H1 (cell line): ENCODE measurements around the gene RARA. TPM values are rescaled to one million over a fixed set of nuclear protein-coding genes. Genes with fewer than 3 reads are reported as not detected.
A peak's percentile ranks its signal among the peaks of the same experiment; 100 is the strongest.

ENCODE experiments used
- CTCF ChIA-PET: fragments of 300-600 bp; sonication (Branson Sonifier 250); formaldehyde crosslinking; loops from one replicate; lab custom pipeline; 2021; ENCODE audit not compliant: partially characterized antibody; lab: Charles Lee
- POLR2A ChIA-PET: fragments of 300-600 bp; sonication (Branson Sonifier 250); formaldehyde crosslinking; loops from one replicate; lab custom pipeline; 2021; ENCODE audit warnings: inconsistent platforms; ENCODE audit not compliant: partially characterized antibody; lab: Charles Lee
- DNase-seq, 2 experiments: peaks; one replicate each; pipeline versions ENCODE4 v3.0.0 to v3.0.0-alpha.2; 2010 to 2022; ENCODE audit warnings: low spot score in 2 of 2, low read depth in 1 of 2, mixed read lengths in 1 of 2
- FAIRE-seq: peaks from 2 replicates; lab custom pipeline; 2011; peaks lifted over from hg19 to GRCh38; lab: Jason Lieb, UNC
- H2AFZ ChIP-seq: 2 replicates; pipeline ENCODE4 v1.8.1; 2012; ENCODE audit warnings: low read length, inconsistent platforms
- H2AK5ac ChIP-seq: 2 replicates; pipeline ENCODE4 v1.6.1; 2013; ENCODE audit warnings: low read depth, low read length
- H2BK120ac ChIP-seq: replicated peaks from 2 replicates; pipeline ENCODE3; 2013; ENCODE audit warnings: low read depth, low read length, inconsistent platforms
- H2BK12ac ChIP-seq: 2 replicates; pipeline ENCODE4 v1.6.1; 2013; ENCODE audit warnings: low read depth, low read length
- H2BK15ac ChIP-seq: 2 replicates; pipeline ENCODE4 v1.6.1; 2013; ENCODE audit warnings: low read length
- H2BK20ac ChIP-seq: 2 replicates; pipeline ENCODE4 v1.6.1; 2013; ENCODE audit warnings: low read length
- H2BK5ac ChIP-seq: 2 replicates; pipeline ENCODE4 v1.6.1; 2013; ENCODE audit warnings: low read depth, low read length
- H3K14ac ChIP-seq: 2 replicates; pipeline ENCODE4 v1.6.1; 2013; ENCODE audit warnings: inconsistent platforms; ENCODE audit not compliant: insufficient read length
- H3K18ac ChIP-seq: 2 replicates; pipeline ENCODE4 v1.6.1; 2013; ENCODE audit warnings: low read length; ENCODE audit errors: extremely low read depth
- H3K23ac ChIP-seq: 2 replicates; pipeline ENCODE4 v1.6.1; 2013; ENCODE audit warnings: inconsistent platforms; ENCODE audit not compliant: insufficient read length
- H3K23me2 ChIP-seq: 2 replicates; pipeline ENCODE4 v1.6.1; 2013; ENCODE audit warnings: low read depth, low read length
- H3K27ac ChIP-seq: 2 replicates; pipeline ENCODE4 v1.6.1; 2011; ENCODE audit warnings: low read depth, low read length, inconsistent platforms
- H3K27me3 ChIP-seq, 4 experiments: replicated peaks in 1 of 4; 1 replicate in 1 of 4; 2 replicates in 3 of 4; pipeline versions ENCODE4 v1.6.1 to v1.8.1; 2011 to 2013; ENCODE audit warnings: low read length in 3 of 4, mild to moderate bottlenecking in 3 of 4, inconsistent platforms in 2 of 4, mixed read lengths in 2 of 4, moderate library complexity in 1 of 4; ENCODE audit not compliant: control insufficient read depth in 3 of 4, insufficient read depth in 3 of 4; ENCODE audit errors: extremely low read depth in 1 of 4
- H3K36me3 ChIP-seq, 4 experiments: 2 replicates each; pipeline versions ENCODE4 v1.6.1 to v1.8.1; 2011 to 2013; ENCODE audit warnings: mild to moderate bottlenecking in 4 of 4, low read length in 3 of 4, moderate library complexity in 2 of 4, control low read depth in 1 of 4, inconsistent platforms in 1 of 4; ENCODE audit not compliant: insufficient read depth in 4 of 4, control insufficient read depth in 2 of 4
- H3K4ac ChIP-seq: replicated peaks from 2 replicates; pipeline ENCODE3; 2013; ENCODE audit warnings: low read length, low read depth, mixed read lengths, inconsistent platforms; ENCODE audit not compliant: insufficient read length
- H3K4me1 ChIP-seq, 4 experiments: replicated peaks in 1 of 4; 1 replicate in 1 of 4; 2 replicates in 3 of 4; pipeline versions ENCODE4 v1.6.1 to v1.8.1; 2011 to 2013; ENCODE audit warnings: low read length in 3 of 4, inconsistent platforms in 2 of 4, mixed read lengths in 1 of 4; ENCODE audit not compliant: insufficient read depth in 4 of 4, control insufficient read depth in 3 of 4
- H3K4me2 ChIP-seq, 2 experiments: 2 replicates each; pipeline versions ENCODE4 v1.6.1 to v1.8.1; 2011 to 2013; ENCODE audit warnings: low read depth in 2 of 2, low read length in 2 of 2, control low read depth in 1 of 2, inconsistent platforms in 1 of 2, mild to moderate bottlenecking in 1 of 2; ENCODE audit not compliant: insufficient read depth in 1 of 2
- H3K4me3 ChIP-seq, 4 experiments: fragments of 200-600, 300-600 bp in 1 of 4; sonication (generic), shearing (Covaris generic), sonication (Bioruptor Twin) in 1 of 4; 2 replicates each; pipeline versions ENCODE4 v1.5.1 to v1.8.1; 2011 to 2016; ENCODE audit warnings: low read length in 4 of 4, low read depth in 3 of 4, control low read depth in 2 of 4, inconsistent platforms in 2 of 4, mild to moderate bottlenecking in 2 of 4, mixed read lengths in 1 of 4, moderate library complexity in 1 of 4; ENCODE audit not compliant: insufficient read depth in 2 of 4; ENCODE audit errors: extremely low read depth in 1 of 4
- H3K56ac ChIP-seq: replicated peaks from 2 replicates; pipeline ENCODE3; 2013; ENCODE audit warnings: low read depth, mild to moderate bottlenecking, mixed read lengths, low read length, inconsistent platforms; ENCODE audit not compliant: insufficient read length
- H3K79me1 ChIP-seq: 2 replicates; pipeline ENCODE4 v1.6.1; 2013; ENCODE audit warnings: low read depth, low read length, control low read depth
- H3K79me2 ChIP-seq, 2 experiments: 2 replicates each; pipeline versions ENCODE4 v1.6.1 to v1.8.1; 2012 to 2013; ENCODE audit warnings: low read length in 2 of 2, mild to moderate bottlenecking in 2 of 2, inconsistent platforms in 1 of 2; ENCODE audit not compliant: insufficient read depth in 2 of 2, control insufficient read depth in 1 of 2
- H3K9ac ChIP-seq, 4 experiments: replicated peaks in 1 of 4; 1 replicate in 1 of 4; 2 replicates in 3 of 4; pipeline versions ENCODE4 v1.6.1 to v1.8.1; 2011 to 2013; ENCODE audit warnings: low read depth in 3 of 4, low read length in 3 of 4, control low read depth in 2 of 4, mild to moderate bottlenecking in 2 of 4, moderate library complexity in 2 of 4, inconsistent platforms in 1 of 4; ENCODE audit errors: extremely low read depth in 1 of 4
- H3K9me3 ChIP-seq, 2 experiments: 2 replicates each; pipeline versions ENCODE4 v1.6.1 to v1.8.1; 2012 to 2013; ENCODE audit warnings: mild to moderate bottlenecking in 2 of 2, moderate library complexity in 2 of 2, control low read depth in 1 of 2, inconsistent platforms in 1 of 2, low read depth in 1 of 2, low read length in 1 of 2, mixed read lengths in 1 of 2; ENCODE audit not compliant: insufficient read depth in 2 of 2
- H4K20me1 ChIP-seq, 2 experiments: replicated peaks in 1 of 2; 2 replicates each; pipeline versions ENCODE3 to v1.8.1; 2011 to 2013; ENCODE audit warnings: inconsistent platforms in 2 of 2, low read length in 2 of 2, mild to moderate bottlenecking in 1 of 2; ENCODE audit not compliant: insufficient read depth in 2 of 2, control insufficient read depth in 1 of 2
- H4K5ac ChIP-seq: 2 replicates; pipeline ENCODE4 v1.6.1; 2013; ENCODE audit warnings: low read length, low read depth, mixed read lengths, inconsistent platforms; ENCODE audit not compliant: insufficient read length
- H4K8ac ChIP-seq: 2 replicates; pipeline ENCODE4 v1.8.0; 2013; ENCODE audit warnings: mild to moderate bottlenecking, moderate library complexity, low read length, inconsistent platforms; ENCODE audit not compliant: insufficient read depth; ENCODE audit errors: extremely low read depth
- H4K91ac ChIP-seq: replicated peaks from 2 replicates; pipeline ENCODE3; 2013; ENCODE audit warnings: low read length, mixed read lengths, inconsistent platforms; ENCODE audit not compliant: insufficient read length
- ASH2L ChIP-seq: fragments of 200-600, 300-600 bp; sonication (generic); IDR thresholded peaks from one replicate; pipeline ENCODE4 v1.7.1; 2017; ENCODE audit warnings: low read length
- BACH1 ChIP-seq: IDR thresholded peaks from 2 replicates; pipeline ENCODE4 v1.6.1; 2012; ENCODE audit warnings: low read length, improper control_type of control experiment
- BCL11A ChIP-seq, 2 experiments: IDR thresholded peaks; one replicate each; pipeline ENCODE4 v1.6.1; 2011; ENCODE audit warnings: low read depth in 2 of 2, low read length in 2 of 2, mild to moderate bottlenecking in 2 of 2
- HDAC6 ChIP-seq: IDR thresholded peaks from one replicate; pipeline ENCODE4 v1.7.1; 2012; ENCODE audit warnings: low read depth, mild to moderate bottlenecking, inconsistent platforms, low read length, moderate library complexity
- JUND ChIP-seq: IDR thresholded peaks from 2 replicates; pipeline ENCODE4 v1.6.1; 2011; ENCODE audit warnings: mild to moderate bottlenecking, improper control_type of control experiment, low read length
- KDM5A ChIP-seq: fragments of 200-600 bp; IDR thresholded peaks from 2 replicates; pipeline ENCODE4 v1.7.1; 2012; ENCODE audit warnings: mild to moderate bottlenecking, low read length, inconsistent platforms, mixed read lengths
- SIN3A ChIP-seq, 2 experiments: IDR thresholded peaks in 1 of 2; conservative IDR thresholded peaks in 1 of 2; 2 replicates each; pipeline ENCODE4 v1.6.1; 2011 to 2012; ENCODE audit warnings: low read length in 2 of 2, improper control_type of control experiment in 1 of 2, low read depth in 1 of 2, mild to moderate bottlenecking in 1 of 2
- SIX5 ChIP-seq: IDR thresholded peaks from 2 replicates; pipeline ENCODE4 v1.6.1; 2011; ENCODE audit warnings: mild to moderate bottlenecking, low read depth, low read length
- TCF12 ChIP-seq: IDR thresholded peaks from 2 replicates; pipeline ENCODE4 v1.6.1; 2011; ENCODE audit warnings: low read depth, mild to moderate bottlenecking, low read length
- WGBS, 2 experiments: shearing (Covaris generic) in 1 of 2; methylation state at CpG; one replicate each; pipeline versions ENCODE4 v1.1.6 to v1.1.7; 2013 to 2015; ENCODE audit warnings: low lambda C conversion rate in 2 of 2, mixed read lengths in 2 of 2, inconsistent platforms in 1 of 2, low coverage in 1 of 2, missing lambda C conversion rate in 1 of 2; ENCODE audit not compliant: insufficient replicate concordance in 2 of 2, insufficient coverage in 1 of 2, insufficient read length in 1 of 2; ENCODE audit errors: extremely low coverage in 1 of 2, missing lambda C conversion rate in 1 of 2; 5-methylcytosine and 5-hydroxymethylcytosine counted together
- polyA plus RNA-seq, 7 experiments: library from polyadenylated mRNA; depleted of rRNA in 3 of 7; stranded (reverse) in 5 of 7; unstranded in 2 of 7; fragments of >200 nt in 5 of 7; fragments of 200-250 nt in 2 of 7; gene quantifications; 1 replicate in 5 of 7; 2 replicates in 1 of 7; 4 replicates in 1 of 7; pipeline versions ENCODE4 v1.2.1 to v1.2.3, GENCODE V29; 2011 to 2013; ENCODE audit warnings: missing spikeins in 2 of 7, mixed read lengths in 2 of 7
- total RNA-seq: library from RNA; stranded (reverse); fragmentation: NEBNext Ultra II Directional; extraction: Animal tissue kit (Norgen Biotek cat#: 25700); gene quantifications from 2 replicates; pipeline ENCODE4 v1.2.1, GENCODE V29; 2021

The RARA gene
- total and polyA plus RNA-seq, 2 of the 8 experiments (the other 6 are each of a cell fraction or from before 2014, with no cell fraction given): 4.4 to 16.5 TPM

DNA sequence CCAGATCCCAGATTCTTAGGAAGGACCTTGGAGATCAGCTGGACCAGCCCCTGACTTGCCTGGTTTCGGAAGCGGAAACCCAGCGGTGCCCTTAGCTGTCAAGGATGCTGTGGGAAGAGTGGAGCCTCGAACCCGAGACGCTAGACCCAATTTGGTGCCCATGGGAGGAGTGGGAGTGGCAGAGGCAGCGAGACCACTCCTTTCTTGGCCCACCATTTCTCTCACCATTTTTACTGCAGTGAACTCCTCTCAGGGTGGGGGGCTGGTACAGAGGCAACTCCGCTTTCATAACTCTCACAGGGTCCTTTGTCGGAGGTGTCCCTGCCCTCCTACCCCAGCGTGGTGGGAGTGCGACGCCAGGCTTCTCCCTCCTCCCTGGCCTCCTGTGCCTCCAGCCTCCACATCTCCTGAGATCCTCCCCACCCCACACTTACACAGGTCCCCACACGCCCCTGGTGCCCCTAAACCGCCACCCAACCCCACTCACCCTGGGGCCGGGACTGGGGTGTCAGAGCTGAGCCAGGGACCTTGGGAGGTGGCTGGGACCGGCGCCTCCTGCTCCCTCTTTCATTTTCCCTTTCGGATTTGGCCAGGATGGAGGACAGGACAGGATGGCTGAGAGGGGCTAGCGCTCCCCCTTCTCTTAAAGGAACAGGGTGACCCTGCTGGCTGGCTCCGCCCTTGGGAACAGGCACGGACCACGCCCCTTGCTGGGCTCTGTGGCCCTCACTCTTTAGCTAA lies 55.3 kb downstream of the RARA start, which contains the start of gene GJD3:
Gene GJD3, minus strand, starts transcription at position 617 of the 741 bp plus-strand sequence. CDS start 922 bp downstream, outside the sequence.
- peak within 1 kb of the TSS; percentile 8 for H2BK15ac ChIP-seq
- H3K79me1 ChIP-seq: no peaks in the 10 kb centered on the region
- H2BK12ac ChIP-seq: peak within 1 kb of the TSS; percentile 84; the same call in 1 of the 2 replicates
- no peak within 1 kb of the TSS; the same call in 1 of the 2 replicates for H4K8ac ChIP-seq
- no peak within 1 kb of the TSS for H3K9ac ChIP-seq
- H3K4me2 ChIP-seq: peak within 1 kb of the TSS; percentile 75 to 98
- no peak within 1 kb of the TSS for H4K5ac ChIP-seq
- peaks cover 0 to 2% of the 10 kb centered on the region in 2 experiments for H4K20me1 ChIP-seq
- peak within 1 kb of the TSS; percentile 21 to 65 (median 43) for H3K4me3 ChIP-seq
- WGBS, 2 experiments: 25% methylated on average over 16 of the region's 22 CpGs; no CpG with 5 or more reads in 1 of the 2 experiments
- CTCF ChIA-PET: interaction anchor here (0.6 to 30.8 kb wide), 18 partner anchors 9 to 289 kb away, joined by 3 to 1198 read pairs (median 4); partner anchors contain the start of gene RARA
- peak in 1 of 2 experiments; percentile 81 for DNase-seq
- FAIRE-seq: no peak
- peak within 1 kb of the TSS; percentile 48; the same call in 1 of the 2 replicates for H2BK20ac ChIP-seq
- no peak within 1 kb of the TSS for H3K4ac ChIP-seq
- H3K9me3 ChIP-seq: no peaks in the 10 kb centered on the region
- no peak within 1 kb of the TSS for H3K56ac ChIP-seq
- POLR2A ChIA-PET: interaction anchor here (0.7 to 27.8 kb wide), 11 partner anchors 9 to 78 kb away, joined by 3 to 570 read pairs (median 4); partner anchors contain the start of genes CDC6 and RARA
- no peak for TF ChIP-seq BACH1
- no peak for TF ChIP-seq JUND
- no peak for TF ChIP-seq KDM5A
- TF ChIP-seq SIX5: no peak
- no peak for TF ChIP-seq BCL11A (IDR thresholded peaks at IDR 0.05; ENCODE audit: low read depth in 2 of 2, low read length in 2 of 2)
- no peak for TF ChIP-seq HDAC6
- TF ChIP-seq ASH2L: no peak
- no peak for TF ChIP-seq SIN3A (conservative IDR thresholded peaks at IDR 0.05 in 1 of 2, IDR thresholded peaks at IDR 0.05 in 1 of 2; ENCODE audit: low read depth in 1 of 2, low read length in 2 of 2)
- TF ChIP-seq TCF12: no peak
- TF ChIP-seq, all 59 proteins: peak for 0
- no peaks in the 10 kb centered on the region for H3K36me3 ChIP-seq
- peak within 1 kb of the TSS; percentile 16 for H4K91ac ChIP-seq
- peak within 1 kb of the TSS; percentile 32; the same call in 1 of the 2 replicates for H2BK5ac ChIP-seq
- H3K79me2 ChIP-seq: no peaks in the 10 kb centered on the region
- peak within 1 kb of the TSS; percentile 80; the same call in 1 of the 2 replicates for H2AFZ ChIP-seq
- H3K23ac ChIP-seq: no peak within 1 kb of the TSS
- H3K23me2 ChIP-seq: peaks cover 18% of the 10 kb centered on the region; the same call in 1 of the 2 replicates
- no peak within 1 kb of the TSS for H3K27ac ChIP-seq
- H2AK5ac ChIP-seq: no peak within 1 kb of the TSS
- no peak within 1 kb of the TSS for H3K14ac ChIP-seq
- no peak within 1 kb of the TSS for H2BK120ac ChIP-seq
- H3K27me3 ChIP-seq: peaks cover 8 to 27% (median 24%) of the 10 kb centered on the region in 4 experiments
- peak within 1 kb of the TSS; percentile 48; the same call in 1 of the 2 replicates for H3K18ac ChIP-seq
- H3K4me1 ChIP-seq: peaks cover 6 to 34% (median 23%) of the 10 kb centered on the region in 4 experiments
